ENCODE measurements around the gene SPRYD7.

DNA sequence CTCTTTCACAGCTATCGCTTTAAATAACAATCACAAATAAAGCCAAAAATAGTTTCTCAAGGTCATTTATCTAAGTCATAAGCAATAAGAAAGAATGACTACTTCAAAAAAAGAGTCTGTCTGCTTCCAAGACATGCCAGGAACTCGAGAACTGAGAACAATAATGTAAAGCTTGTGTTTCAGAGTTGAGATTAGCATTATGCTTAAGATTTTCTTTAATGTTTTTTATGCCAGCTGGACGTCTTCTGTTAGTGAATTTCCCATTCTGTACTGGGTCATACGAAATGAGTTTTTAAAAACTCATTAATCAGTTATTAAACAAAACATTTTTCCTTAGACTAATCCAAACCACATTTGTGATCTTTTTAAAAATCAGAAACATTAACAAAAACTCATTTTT lies 3.2 kb upstream of the SPRYD7 start:
- TF ChIP-seq, protein P1, sequence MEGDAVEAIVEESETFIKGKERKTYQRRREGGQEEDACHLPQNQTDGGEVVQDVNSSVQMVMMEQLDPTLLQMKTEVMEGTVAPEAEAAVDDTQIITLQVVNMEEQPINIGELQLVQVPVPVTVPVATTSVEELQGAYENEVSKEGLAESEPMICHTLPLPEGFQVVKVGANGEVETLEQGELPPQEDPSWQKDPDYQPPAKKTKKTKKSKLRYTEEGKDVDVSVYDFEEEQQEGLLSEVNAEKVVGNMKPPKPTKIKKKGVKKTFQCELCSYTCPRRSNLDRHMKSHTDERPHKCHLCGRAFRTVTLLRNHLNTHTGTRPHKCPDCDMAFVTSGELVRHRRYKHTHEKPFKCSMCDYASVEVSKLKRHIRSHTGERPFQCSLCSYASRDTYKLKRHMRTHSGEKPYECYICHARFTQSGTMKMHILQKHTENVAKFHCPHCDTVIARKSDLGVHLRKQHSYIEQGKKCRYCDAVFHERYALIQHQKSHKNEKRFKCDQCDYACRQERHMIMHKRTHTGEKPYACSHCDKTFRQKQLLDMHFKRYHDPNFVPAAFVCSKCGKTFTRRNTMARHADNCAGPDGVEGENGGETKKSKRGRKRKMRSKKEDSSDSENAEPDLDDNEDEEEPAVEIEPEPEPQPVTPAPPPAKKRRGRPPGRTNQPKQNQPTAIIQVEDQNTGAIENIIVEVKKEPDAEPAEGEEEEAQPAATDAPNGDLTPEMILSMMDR (conservative IDR thresholded peaks at IDR 0.05 in 1 of 2, IDR thresholded peaks at IDR 0.05 in 1 of 2; ENCODE audit: low read depth in 1 of 2, low read length in 2 of 2), result no peak
- no peak for TF ChIP-seq EZH2 (IDR thresholded peaks at IDR 0.05; ENCODE audit: low read length, missing control alignments)

Measured in fibroblast of lung (primary cell).